Activated naive CD8-positive, alpha-beta T cell treated with anti-CD3 and anti-CD28 coated beads, Interleukin-2, amount 50 U/mL, for 16 hours (primary cell): ENCODE measurements around the gene HRH1.
"Not testable (repeated sequence)": the region's sequence is repeated elsewhere in the genome, so short reads cannot be mapped to it uniquely, and the experiment has no call there.

Source experiments
- DNase-seq: peaks from one replicate; pipeline ENCODE4 v3.0.0-alpha.2; 2020; ENCODE audit warnings: low read depth, low spot score

HRH1 gene

GRCh38 chr3:11204697-11205348 lies 50.5 kb downstream of the HRH1 start:
- DNase-seq = no peak

GRCh38 chr3:11205881-11206280 lies 51.6 kb downstream of the HRH1 start:
- DNase-seq = not testable (repeated sequence)

GRCh38 chr3:11206316-11206715 lies 52.0 kb downstream of the HRH1 start:
- no peak for DNase-seq

- DNase-seq = no peak
These were observed 52.7 kb downstream of the HRH1 start for GRCh38 chr3:11206953-11207352.

- DNase-seq = no peak
These were observed 57.4 kb downstream of the HRH1 start for GRCh38 chr3:11211531-11212298.

- DNase-seq = no peak
These were observed 58.0 kb downstream of the HRH1 start for GRCh38 chr3:11212299-11212608.

- no peak for DNase-seq
These were observed 58.5 kb downstream of the HRH1 start for GRCh38 chr3:11212784-11213183.

- no peak for DNase-seq
These were observed 59.6 kb downstream of the HRH1 start for GRCh38 chr3:11213810-11214450.

GRCh38 chr3:11214451-11214978 lies 60.2 kb downstream of the HRH1 start:
- no peak for DNase-seq

- not testable (repeated sequence) for DNase-seq
These were observed 63.1 kb downstream of the HRH1 start for GRCh38 chr3:11217370-11217769.

GRCh38 chr3:11220230-11220629 lies 65.9 kb downstream of the HRH1 start:
- DNase-seq = no peak

- no peak for DNase-seq
These were observed 67.6 kb downstream of the HRH1 start for GRCh38 chr3:11221818-11222415.

- no peak for DNase-seq
These were observed 69.7 kb downstream of the HRH1 start for GRCh38 chr3:11224010-11224409.

GRCh38 chr3:11224870-11225229 lies 70.6 kb downstream of the HRH1 start:
- no peak for DNase-seq

GRCh38 chr3:11226042-11226370 lies 71.7 kb downstream of the HRH1 start:
- no peak for DNase-seq

GRCh38 chr3:11228041-11228440 lies 73.7 kb downstream of the HRH1 start:
- no peak for DNase-seq

GRCh38 chr3:11230125-11230524 lies 75.8 kb downstream of the HRH1 start:
- no peak for DNase-seq

- no peak for DNase-seq
These were observed 76.5 kb downstream of the HRH1 start for GRCh38 chr3:11230832-11231231.

- DNase-seq = no peak
These were observed 81.1 kb downstream of the HRH1 start for GRCh38 chr3:11235385-11235784.

- peak; percentile 63 for DNase-seq
These were observed 82.5 kb downstream of the HRH1 start for GRCh38 chr3:11236588-11237461.

GRCh38 chr3:11238060-11238459 lies 83.8 kb downstream of the HRH1 start:
- DNase-seq = no peak

- DNase-seq = no peak
These were observed 84.6 kb downstream of the HRH1 start for GRCh38 chr3:11238880-11239279.
